Body of pancreas (tissue), 4 donors: ENCODE measurements around the gene ANKS1B.

ENCODE experiments used
- POLR2A ChIP-seq, 3 donors: fragments of 450-650 bp; IDR thresholded peaks; one replicate each; pipeline ENCODE4 v1.6.1; 2016; ENCODE audit warnings: antibody characterized with exemption in 3 of 3, mild to moderate bottlenecking in 2 of 3
- TF ChIP-seq, protein P1 (sequence below), 7 experiments: fragments of 450-650 bp in 4 of 7; fragments of 200-600 bp in 3 of 7; sonication (generic) in 3 of 7; IDR thresholded peaks; one replicate each; pipeline ENCODE4 v1.5.1; 2016 to 2019; ENCODE audit warnings: antibody characterized with exemption in 7 of 7

DNA sequence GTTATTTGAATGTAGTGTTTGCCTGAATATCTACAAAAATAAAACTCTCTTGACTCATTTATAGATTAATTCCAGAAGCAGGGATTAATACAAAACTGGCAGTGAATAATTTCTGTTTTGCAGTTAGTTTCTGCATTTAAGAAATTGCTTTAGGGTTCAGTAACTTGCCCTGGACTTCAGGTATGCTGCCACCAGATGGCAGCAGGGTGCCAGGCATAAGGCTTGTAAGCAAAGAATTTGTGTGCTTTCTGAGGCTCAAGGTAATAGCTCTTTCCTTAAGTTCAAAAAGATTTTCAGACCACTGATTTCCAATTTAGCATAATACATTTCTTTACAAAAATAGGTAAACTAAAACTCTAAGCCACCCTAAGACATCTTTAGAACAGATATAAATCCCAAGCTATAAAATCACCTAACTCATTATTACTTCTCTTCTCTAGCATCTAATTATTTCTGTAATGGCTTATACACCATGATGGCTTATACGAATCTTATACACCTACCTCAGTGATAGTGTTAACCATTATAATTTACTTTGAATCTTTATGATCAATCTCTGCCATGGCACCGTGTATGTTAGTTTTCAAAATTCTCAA lies 941.3 kb downstream of the ANKS1B start:
- TF ChIP-seq, protein P1, sequence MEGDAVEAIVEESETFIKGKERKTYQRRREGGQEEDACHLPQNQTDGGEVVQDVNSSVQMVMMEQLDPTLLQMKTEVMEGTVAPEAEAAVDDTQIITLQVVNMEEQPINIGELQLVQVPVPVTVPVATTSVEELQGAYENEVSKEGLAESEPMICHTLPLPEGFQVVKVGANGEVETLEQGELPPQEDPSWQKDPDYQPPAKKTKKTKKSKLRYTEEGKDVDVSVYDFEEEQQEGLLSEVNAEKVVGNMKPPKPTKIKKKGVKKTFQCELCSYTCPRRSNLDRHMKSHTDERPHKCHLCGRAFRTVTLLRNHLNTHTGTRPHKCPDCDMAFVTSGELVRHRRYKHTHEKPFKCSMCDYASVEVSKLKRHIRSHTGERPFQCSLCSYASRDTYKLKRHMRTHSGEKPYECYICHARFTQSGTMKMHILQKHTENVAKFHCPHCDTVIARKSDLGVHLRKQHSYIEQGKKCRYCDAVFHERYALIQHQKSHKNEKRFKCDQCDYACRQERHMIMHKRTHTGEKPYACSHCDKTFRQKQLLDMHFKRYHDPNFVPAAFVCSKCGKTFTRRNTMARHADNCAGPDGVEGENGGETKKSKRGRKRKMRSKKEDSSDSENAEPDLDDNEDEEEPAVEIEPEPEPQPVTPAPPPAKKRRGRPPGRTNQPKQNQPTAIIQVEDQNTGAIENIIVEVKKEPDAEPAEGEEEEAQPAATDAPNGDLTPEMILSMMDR (IDR thresholded peaks at IDR 0.05): peak; percentile 65 to 87 (median 83)
- TF ChIP-seq POLR2A (IDR thresholded peaks at IDR 0.05): no peak
